ENCODE data around the gene TIGD1.
"Not testable (repeated sequence)": the region's sequence is repeated elsewhere in the genome, so short reads cannot be mapped to it uniquely, and the experiment has no call there.

TIGD1 gene

GRCh38 chr2:232570481-232570880 lies 20.1 kb upstream of the TIGD1 start:
- DNase-seq (ENCODE audit: low read depth) = not testable (repeated sequence)

DNA sequence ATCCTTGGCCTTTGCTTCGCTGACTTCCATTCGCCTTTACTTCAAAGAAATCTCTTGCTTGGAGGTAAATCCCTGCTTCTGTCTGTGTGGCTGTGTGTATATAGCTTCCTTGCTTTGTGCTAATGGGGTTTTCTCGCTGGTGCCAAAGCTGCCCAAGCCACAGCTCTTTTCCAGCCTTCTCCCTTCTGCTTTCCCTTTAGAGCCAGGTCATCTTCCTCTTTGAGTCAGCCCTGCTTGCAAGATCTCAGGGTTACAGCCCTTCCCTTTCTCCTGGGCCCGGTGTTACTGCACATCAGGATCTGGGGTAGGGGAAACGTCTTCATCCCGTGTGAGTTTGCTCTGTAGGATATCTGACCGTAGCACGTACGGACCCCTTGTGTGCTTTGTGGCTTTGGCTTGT lies 19.2 kb upstream of the TIGD1 start:
- DNase-seq (ENCODE audit: low read depth) = no peak

DNA sequence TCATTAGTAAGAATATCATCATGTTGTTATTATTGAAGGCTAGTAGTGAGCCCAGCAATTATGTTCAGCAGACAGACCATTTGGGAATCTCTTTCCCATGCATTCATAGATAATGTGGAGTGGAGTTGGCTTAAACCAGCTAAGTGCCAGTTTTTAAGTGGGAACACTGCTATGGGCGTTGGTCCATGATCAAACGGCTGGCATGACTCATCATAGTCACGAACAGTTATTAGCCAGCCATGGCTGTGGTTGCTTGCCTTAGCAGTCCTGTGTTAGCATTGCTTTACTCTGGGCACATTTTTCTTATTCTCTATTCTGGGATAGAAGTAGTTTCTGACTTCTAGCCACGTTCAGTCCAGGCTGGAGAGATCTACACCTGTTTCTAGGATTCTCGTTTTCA lies 17.8 kb upstream of the TIGD1 start:
- no peak for DNase-seq (ENCODE audit: low read depth)

DNA sequence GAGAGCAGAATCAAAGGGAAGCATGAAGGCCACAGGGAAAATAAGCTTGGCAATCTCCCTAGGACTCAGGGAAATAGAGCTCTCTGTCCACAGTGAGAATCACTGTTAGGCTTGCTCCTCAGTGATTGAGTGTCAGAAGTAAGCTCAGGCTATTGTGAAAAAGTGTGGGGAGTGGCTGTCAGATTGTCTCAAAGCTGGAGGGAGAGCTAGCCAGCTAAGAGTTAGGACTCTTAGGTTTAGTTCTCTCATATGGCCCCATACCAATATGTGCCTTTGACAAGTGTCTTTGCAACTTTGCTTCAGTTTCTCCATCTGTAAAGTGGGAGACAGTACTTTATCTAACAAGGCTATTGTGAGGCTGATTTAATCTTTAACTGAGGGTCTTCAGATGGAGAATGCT lies 17.4 kb upstream of the TIGD1 start:
- no peak for DNase-seq (ENCODE audit: low read depth)

GRCh38 chr2:232563580-232563979 lies 13.2 kb upstream of the TIGD1 start:
- no peak for DNase-seq (ENCODE audit: low read depth)

DNA sequence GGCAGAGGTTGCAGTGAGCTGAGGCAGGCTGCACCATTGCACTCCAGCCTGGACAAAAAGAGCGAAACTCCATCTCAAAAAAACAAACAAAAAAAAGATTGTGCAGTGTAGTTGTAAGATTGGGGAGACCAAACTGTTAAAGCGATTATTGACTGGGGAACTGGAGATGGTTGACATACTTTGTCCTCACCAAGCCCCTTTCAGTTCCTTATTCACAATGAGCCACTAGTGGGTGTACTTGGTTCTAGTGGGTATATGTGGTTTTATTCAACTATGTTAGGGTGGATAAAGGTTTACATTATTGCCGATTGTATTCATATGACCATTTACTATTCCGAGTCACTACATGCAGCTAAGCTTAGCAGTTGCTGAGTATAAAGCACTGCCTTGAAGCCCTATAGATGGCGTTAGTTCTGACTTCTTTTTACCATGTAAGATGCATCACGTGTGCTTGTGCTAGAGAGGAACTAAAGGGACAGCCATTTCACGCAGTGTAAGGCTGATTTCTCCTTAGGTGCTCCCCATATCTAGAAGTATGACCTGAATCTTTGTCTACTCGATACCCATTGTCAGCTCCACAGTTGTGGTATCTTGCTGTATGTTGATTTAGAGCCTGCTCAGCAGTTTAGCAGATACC lies 12.3 kb upstream of the TIGD1 start:
- DNase-seq (ENCODE audit: low read depth) = no peak

DNA sequence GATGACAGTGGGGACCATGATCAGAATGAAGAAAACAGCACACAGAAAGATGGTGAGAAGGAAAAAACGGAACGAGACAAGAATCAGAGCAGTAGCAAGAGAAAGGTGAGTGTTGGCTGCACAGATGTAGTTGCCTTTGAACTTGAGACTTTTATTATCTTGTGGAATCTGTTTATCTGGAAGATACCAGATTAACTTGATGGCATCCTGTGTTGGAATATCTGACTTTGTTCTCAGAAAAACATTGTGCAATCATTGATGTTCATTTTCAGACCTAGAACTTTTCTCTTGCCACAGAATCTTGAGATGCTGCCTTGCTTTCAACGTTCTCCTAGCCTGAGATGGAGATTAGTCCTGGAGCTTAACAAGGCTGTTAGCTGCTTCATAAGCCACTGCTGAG lies 6.1 kb upstream of the TIGD1 start:
- DNase-seq (ENCODE audit: low read depth) = no peak

DNA sequence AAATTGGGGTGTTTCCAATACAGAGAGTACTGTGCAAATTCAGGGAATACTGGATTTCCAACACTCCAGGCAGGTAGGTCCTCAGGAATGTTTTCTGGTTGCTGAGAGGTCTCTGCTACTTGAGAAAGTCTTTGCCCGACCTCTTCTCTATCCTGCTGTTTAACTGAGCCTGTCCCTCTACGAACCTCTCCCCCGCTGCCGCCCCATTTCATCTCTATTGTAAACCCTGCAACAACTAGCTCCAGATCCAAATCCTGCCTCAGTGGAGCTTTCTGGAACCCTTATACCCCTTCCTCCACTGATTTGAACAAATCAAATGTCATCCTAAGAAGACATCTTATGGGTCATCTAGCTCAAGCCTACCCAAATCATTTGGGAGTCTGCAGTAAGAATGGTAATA lies 1.4 kb upstream of the TIGD1 start:
- no peak for DNase-seq (ENCODE audit: low read depth)

- no peak for DNase-seq (ENCODE audit: low read depth)
Observed at GRCh38 chr2:232551250-232551638, 887 bp upstream of the TIGD1 start.

GRCh38 chr2:232549655-232550353 lies 553 bp downstream of the TIGD1 start:
- no peak for DNase-seq (ENCODE audit: low read depth)

- DNase-seq (ENCODE audit: low read depth) = no peak
Observed at GRCh38 chr2:232547991-232548390, 2.4 kb downstream of the TIGD1 start.

- no peak for DNase-seq (ENCODE audit: low read depth)
Observed at GRCh38 chr2:232545511-232546375, 4.6 kb downstream of the TIGD1 start.

- DNase-seq (ENCODE audit: low read depth) = no peak
Observed at GRCh38 chr2:232544674-232545073, 5.7 kb downstream of the TIGD1 start.

DNA sequence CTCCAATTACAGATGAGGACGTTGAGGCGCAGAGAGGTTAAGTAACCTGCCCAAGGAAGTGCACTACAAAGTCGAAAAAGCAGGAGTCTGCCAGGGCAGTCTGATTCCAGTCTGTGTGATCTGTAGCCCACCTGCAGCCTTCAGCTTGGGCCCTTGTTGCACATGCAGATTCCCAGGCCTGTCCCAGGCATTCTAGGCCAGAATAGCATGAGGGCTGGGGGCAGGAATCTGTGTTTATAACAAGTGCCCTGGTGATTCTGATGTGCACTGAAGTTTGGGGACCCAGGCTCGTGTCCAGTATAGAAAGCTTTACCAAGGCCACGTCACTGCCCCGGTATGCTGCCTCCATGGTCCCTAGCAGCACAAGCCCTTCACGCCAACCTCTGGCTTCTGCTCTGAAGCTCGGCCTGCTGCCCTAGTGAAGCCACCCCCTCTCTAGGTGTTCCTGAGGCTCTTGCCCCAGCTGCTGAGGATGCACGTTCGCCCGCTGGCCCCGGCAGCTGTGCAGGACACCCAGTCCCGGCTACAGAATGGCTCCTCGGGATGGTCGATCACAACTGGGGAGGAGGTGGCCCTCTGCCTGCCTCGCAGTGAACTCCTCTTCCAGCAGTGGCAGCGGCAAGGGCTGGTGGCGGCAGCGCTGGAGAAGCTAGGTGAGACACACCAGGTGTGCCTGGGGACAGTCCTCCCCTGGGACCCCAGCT lies 6.3 kb downstream of the TIGD1 start:
- no peak for DNase-seq (ENCODE audit: low read depth)

GRCh38 chr2:232543491-232543890 lies 6.9 kb downstream of the TIGD1 start:
- DNase-seq (ENCODE audit: low read depth) = no peak

DNA sequence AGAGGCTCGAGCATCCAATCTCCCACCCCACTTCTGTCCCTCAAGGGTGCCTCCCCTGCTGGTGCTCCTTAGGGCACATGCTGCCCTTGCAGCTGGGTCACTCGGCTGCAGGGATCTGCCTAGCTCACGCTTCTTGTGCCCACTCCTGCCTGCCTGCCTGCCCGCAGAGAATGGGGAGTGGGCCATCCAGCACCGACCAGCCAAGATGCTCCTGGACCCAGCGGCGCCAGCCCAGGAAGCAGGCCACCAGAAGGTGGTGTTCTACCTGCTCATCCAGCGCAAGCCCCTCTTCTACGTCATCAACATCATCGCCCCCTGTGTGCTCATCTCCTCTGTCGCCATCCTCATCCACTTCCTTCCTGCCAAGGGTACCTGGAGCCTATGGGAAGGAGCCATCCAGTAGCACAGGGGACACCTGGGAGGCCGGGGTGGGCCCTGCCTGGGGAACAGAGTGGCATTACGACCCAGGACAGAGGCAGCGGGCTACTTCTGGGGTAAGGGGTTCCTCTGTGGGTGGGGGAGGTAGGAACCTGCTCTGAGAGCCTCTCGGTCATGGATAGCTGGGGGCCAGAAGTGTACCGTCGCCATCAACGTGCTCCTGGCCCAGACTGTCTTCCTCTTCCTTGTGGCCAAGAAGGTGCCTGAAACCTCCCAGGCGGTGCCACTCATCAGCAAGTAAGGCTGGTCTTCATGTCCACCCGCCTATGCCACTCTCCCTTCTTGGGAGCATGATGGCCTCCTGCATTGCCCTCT lies 7.5 kb downstream of the TIGD1 start:
- no peak for DNase-seq (ENCODE audit: low read depth)

GRCh38 chr2:232541961-232542714 lies 8.2 kb downstream of the TIGD1 start:
- DNase-seq (ENCODE audit: low read depth) = no peak

- no peak for DNase-seq (ENCODE audit: low read depth)
Observed at GRCh38 chr2:232541195-232541960, 9.0 kb downstream of the TIGD1 start.

- no peak for DNase-seq (ENCODE audit: low read depth)
Observed at GRCh38 chr2:232540441-232541041, 9.8 kb downstream of the TIGD1 start.
